Neutrophil (primary cell): Measurements from ENCODE around the gene PIP4K2B.

Source experiments
- H3K27ac ChIP-seq: fragments of 200-600 bp; sonication (generic); 2 replicates; pipeline ENCODE4 v1.5.1; 2016; ENCODE audit warnings: mild to moderate bottlenecking, moderate library complexity
- H3K27me3 ChIP-seq: fragments of 200-600 bp; sonication (generic); 2 replicates; pipeline ENCODE4 v1.6.0; 2016; ENCODE audit warnings: mild to moderate bottlenecking
- H3K36me3 ChIP-seq: fragments of 200-600 bp; sonication (generic); 2 replicates; pipeline ENCODE4 v1.5.1; 2017
- H3K4me1 ChIP-seq, 2 experiments: fragments of 200-600 bp in 1 of 2; sonication (generic) in 1 of 2; 1 replicate in 1 of 2; 2 replicates in 1 of 2; pipeline versions ENCODE4 v1.5.1 to v1.6.1; 2013 to 2016; ENCODE audit warnings: low read depth in 1 of 2, low read length in 1 of 2, mild to moderate bottlenecking in 1 of 2, moderate library complexity in 1 of 2; ENCODE audit not compliant: control insufficient read depth in 1 of 2, insufficient read depth in 1 of 2
- H3K4me3 ChIP-seq, 2 experiments: fragments of 200-600 bp in 1 of 2; sonication (generic) in 1 of 2; 1 replicate in 1 of 2; 2 replicates in 1 of 2; pipeline ENCODE4 v1.5.1; 2013 to 2016; ENCODE audit warnings: low read depth in 1 of 2, low read length in 1 of 2, mild to moderate bottlenecking in 1 of 2, moderate library complexity in 1 of 2
- H3K9me3 ChIP-seq: fragments of 200-600 bp; sonication (generic); 2 replicates; pipeline ENCODE4 v1.5.1; 2016
- TF ChIP-seq, protein P1 (sequence below): fragments of 200-600 bp; sonication (generic); IDR thresholded peaks from 2 replicates; pipeline ENCODE4 v1.5.1; 2016; ENCODE audit warnings: antibody characterized with exemption

The PIP4K2B gene

GRCh38 chr17:38746004-38746848 lies 53.1 kb downstream of the PIP4K2B start:
- H3K4me3 ChIP-seq, result no peak overlapping the region
- no peaks in the 10 kb centered on the region for H3K36me3 ChIP-seq
- H3K4me1 ChIP-seq, result peaks cover 35 to 43% of the 10 kb centered on the region in 2 experiments
- no peak overlapping the region for H3K27ac ChIP-seq
- H3K27me3 ChIP-seq, result peaks cover 97% of the 10 kb centered on the region
- no peaks in the 10 kb centered on the region for H3K9me3 ChIP-seq
- TF ChIP-seq, protein P1, sequence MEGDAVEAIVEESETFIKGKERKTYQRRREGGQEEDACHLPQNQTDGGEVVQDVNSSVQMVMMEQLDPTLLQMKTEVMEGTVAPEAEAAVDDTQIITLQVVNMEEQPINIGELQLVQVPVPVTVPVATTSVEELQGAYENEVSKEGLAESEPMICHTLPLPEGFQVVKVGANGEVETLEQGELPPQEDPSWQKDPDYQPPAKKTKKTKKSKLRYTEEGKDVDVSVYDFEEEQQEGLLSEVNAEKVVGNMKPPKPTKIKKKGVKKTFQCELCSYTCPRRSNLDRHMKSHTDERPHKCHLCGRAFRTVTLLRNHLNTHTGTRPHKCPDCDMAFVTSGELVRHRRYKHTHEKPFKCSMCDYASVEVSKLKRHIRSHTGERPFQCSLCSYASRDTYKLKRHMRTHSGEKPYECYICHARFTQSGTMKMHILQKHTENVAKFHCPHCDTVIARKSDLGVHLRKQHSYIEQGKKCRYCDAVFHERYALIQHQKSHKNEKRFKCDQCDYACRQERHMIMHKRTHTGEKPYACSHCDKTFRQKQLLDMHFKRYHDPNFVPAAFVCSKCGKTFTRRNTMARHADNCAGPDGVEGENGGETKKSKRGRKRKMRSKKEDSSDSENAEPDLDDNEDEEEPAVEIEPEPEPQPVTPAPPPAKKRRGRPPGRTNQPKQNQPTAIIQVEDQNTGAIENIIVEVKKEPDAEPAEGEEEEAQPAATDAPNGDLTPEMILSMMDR, result no peak

GRCh38 chr17:38745545-38745944 lies 53.8 kb downstream of the PIP4K2B start:
- peaks cover 28 to 36% of the 10 kb centered on the region in 2 experiments for H3K4me1 ChIP-seq
- no peak overlapping the region for H3K4me3 ChIP-seq
- TF ChIP-seq, protein P1, result no peak
- no peaks in the 10 kb centered on the region for H3K36me3 ChIP-seq
- H3K27me3 ChIP-seq, result peaks cover 90% of the 10 kb centered on the region
- H3K27ac ChIP-seq, result no peak overlapping the region
- no peaks in the 10 kb centered on the region for H3K9me3 ChIP-seq

GRCh38 chr17:38743556-38744171 lies 55.7 kb downstream of the PIP4K2B start:
- no peaks in the 10 kb centered on the region for H3K36me3 ChIP-seq
- H3K9me3 ChIP-seq, result no peaks in the 10 kb centered on the region
- H3K27ac ChIP-seq, result no peak overlapping the region
- TF ChIP-seq, protein P1, result no peak
- H3K27me3 ChIP-seq, result peaks cover 87% of the 10 kb centered on the region
- H3K4me1 ChIP-seq, result peaks cover 9 to 17% of the 10 kb centered on the region in 2 experiments
- H3K4me3 ChIP-seq, result no peak overlapping the region

- Histone ChIP-seq H3K27ac (no peak overlapping the region), H3K4me3 (no peak overlapping the region), H3K4me1 (peaks cover 2 to 7% of the 10 kb centered on the region in 2 experiments), H3K9me3 (no peaks in the 10 kb centered on the region), H3K27me3 (peaks cover 87% of the 10 kb centered on the region), H3K36me3 (no peaks in the 10 kb centered on the region)
- TF ChIP-seq, protein P1, result no peak
Observed at GRCh38 chr17:38742411-38743308, 56.7 kb downstream of the PIP4K2B start.

DNA sequence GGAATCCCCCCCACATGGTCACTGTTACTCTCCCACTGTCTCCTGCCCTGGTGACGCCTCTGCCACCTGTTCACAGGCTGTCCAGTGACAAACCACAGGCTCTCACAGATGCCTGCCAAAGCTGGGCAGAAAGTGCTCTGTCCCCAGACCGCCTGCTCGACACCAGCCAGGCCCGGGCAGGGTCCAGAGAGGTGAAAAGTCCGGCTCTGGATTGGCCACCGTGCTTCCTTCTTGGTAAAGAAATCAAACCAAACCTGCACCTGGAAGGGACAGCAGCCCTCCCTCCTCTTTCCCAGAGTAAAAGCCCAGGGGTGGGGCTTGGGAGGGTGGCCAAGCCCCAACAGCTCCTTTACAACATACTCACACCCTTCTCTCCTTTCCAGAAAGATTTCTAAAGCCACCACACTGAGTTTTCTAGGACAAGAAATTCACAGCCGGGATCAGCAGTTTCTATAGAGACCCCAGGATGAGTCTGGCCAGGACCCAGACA lies 57.4 kb downstream of the PIP4K2B start:
- H3K9me3 ChIP-seq, result no peaks in the 10 kb centered on the region
- H3K27ac ChIP-seq, result no peak overlapping the region
- TF ChIP-seq, protein P1, result no peak
- H3K4me3 ChIP-seq, result no peak overlapping the region
- H3K4me1 ChIP-seq, result peaks cover 0 to under 1% of the 10 kb centered on the region in 2 experiments
- peaks cover 87% of the 10 kb centered on the region for H3K27me3 ChIP-seq
- H3K36me3 ChIP-seq, result no peaks in the 10 kb centered on the region
